ENCODE measurements around the gene TMBIM4. TPM values are rescaled to one million over a fixed set of nuclear protein-coding genes. Genes with fewer than 3 reads are reported as not detected.
A peak's percentile ranks its signal among the peaks of the same experiment; 100 is the strongest.

TMBIM4 gene
- total RNA-seq, 2 experiments from 2014 or later: 80.5 to 82.8 TPM

DNA sequence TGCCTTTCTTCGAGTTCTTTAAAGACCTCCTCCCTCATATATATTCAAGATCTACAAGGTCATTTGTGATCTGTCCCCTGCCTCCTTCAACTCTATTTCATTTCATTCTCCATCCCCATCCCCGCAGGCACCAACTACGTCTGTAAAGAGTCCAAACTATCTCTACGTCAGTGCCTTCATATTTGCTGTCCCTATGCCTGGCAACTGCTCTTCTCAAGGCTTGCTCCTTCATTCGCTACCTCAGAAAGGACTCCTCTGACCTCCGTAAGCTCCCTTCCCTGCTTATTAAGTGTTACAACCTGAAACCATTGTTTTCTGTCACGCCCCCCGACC is 39.9 kb downstream of the TMBIM4 start:
- ChIA-PET CTCF (interaction anchor here (1.0 to 2.3 kb wide), 5 partner anchors 39 to 279 kb away, joined by 3 to 18 read pairs (median 4); partner anchors contain the start of gene TMBIM4), POLR2A (interaction anchor here (0.8 to 4.6 kb wide), 12 partner anchors 9 to 961 kb away, joined by 3 to 86 read pairs (median 10); partner anchors contain the start of genes HELB, LEMD3 and TMBIM4)
- no peak for DNase-seq
- Mint-ChIP-seq H3K9me3 (no peaks in the 10 kb centered on the region), H3K4me1 (peaks cover 71% of the 10 kb centered on the region), H3K36me3 (ENCODE audit: low read depth) (peaks cover 58% of the 10 kb centered on the region), H3K4me3 (peak overlapping the region; percentile 97), H3K27ac (peak overlapping the region; percentile 94), H3K27me3 (no peaks in the 10 kb centered on the region)

DNA sequence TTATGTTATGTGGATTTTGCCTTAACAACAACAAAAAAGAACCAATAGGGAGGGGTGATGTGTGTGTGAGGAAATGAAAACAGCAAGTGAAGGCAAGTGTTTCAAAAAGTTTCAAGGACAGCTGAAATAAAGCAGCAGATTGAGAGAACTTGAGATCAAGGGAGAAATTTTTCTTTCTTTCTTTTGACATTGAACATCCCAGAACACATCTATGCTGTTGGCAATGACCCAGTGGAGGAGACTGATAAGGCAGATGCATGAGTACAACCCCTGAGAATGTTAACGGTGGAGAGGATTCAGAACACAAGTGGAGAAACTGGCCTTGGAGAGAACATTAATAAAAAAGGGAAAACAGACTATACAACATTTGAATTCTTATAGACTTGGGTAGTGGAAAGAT is 42.1 kb downstream of the TMBIM4 start:
- Mint-ChIP-seq H3K27me3 (no peaks in the 10 kb centered on the region), H3K36me3 (ENCODE audit: low read depth) (peaks cover 74% of the 10 kb centered on the region), H3K4me1 (peaks cover 66% of the 10 kb centered on the region), H3K27ac (no peak overlapping the region), H3K4me3 (no peak overlapping the region), H3K9me3 (no peaks in the 10 kb centered on the region)
- no peak for DNase-seq
- ChIA-PET POLR2A (no interaction called here), CTCF (no interaction called here)

DNA sequence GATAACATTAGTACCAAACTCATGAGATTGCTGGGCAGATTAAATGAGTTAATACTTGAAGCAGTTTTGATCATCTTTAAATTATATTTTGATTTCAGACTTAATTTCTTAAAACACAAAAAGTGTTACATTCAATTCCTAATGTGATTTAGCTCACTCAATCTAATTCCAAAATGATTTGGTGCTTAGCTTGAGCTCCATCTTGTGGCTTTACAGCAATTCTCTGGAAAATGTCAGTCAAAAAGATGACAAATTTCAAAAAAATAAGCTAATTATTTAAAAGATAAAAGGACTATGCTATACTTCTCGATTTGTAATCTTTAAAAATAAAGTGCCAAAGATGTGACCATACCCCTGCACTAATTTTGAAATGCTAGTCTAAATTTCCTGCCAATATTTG is 49.3 kb downstream of the TMBIM4 start:
- H3K36me3 Mint-ChIP-seq (ENCODE audit: low read depth): peaks cover 47% of the 10 kb centered on the region
- H3K4me1 Mint-ChIP-seq: peaks cover 23% of the 10 kb centered on the region
- ChIA-PET POLR2A (interaction anchor here (1.0 to 6.6 kb wide), 3 partner anchors 11 to 182 kb away, joined by 3 to 38 read pairs (median 8); partner anchors contain the start of genes HELB, LLPH and TMBIM4), CTCF (interaction anchor here (1.5 kb wide), 1 partner anchor 12 kb away, joined by 5 read pairs; no protein-coding TSS in a partner anchor)
- H3K9me3 Mint-ChIP-seq: no peaks in the 10 kb centered on the region
- no peak for DNase-seq
- no peak overlapping the region for H3K27ac Mint-ChIP-seq
- no peaks in the 10 kb centered on the region for H3K27me3 Mint-ChIP-seq
- H3K4me3 Mint-ChIP-seq: no peak overlapping the region

DNA sequence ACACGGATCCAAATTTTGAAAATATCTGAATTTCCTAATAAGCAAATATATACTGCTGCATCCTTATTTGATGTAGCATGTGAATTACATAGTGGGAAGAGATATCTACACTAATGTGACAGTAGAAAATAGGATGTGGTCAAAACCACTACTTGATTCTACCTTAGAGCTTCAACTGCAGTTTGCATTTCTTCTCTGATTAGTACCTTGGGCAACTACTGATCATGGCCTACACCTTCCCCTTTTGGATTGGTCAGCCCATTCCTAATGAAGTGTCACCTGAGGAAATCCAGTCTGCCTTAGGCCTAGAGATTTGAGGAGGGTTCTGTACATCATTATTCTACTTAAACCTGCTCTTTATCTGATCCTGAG is 49.9 kb downstream of the TMBIM4 start:
- peaks cover 41% of the 10 kb centered on the region for H3K36me3 Mint-ChIP-seq (ENCODE audit: low read depth)

DNA sequence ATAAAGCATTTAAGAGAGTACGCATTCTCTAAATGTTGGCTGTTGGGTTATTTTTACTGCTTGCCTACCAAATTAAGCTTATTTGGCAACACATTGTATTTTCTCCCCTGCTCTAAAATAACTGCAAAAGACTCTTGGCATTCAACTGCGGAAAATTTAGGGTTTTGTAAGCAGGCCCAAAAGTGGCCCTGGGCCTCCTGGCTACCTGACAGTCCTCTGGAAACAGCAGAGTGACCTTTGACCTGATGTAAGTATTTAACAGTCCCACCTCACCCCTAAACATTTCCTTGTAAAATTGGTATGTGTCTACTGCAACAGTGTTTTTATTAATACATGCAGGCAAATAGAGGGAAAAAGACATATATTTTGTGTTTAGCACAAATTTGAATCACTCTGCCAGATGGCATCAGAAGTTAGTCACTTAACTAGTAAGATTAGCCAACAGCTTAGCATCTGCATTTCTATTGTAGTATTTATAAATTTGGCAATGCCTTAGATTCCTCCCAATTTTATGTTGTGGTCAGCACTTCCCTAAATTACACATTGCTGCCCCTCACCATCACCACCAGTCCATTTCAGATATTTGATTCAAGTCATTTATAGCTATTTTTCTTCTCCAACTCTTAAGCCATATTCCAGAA is 50.4 kb downstream of the TMBIM4 start:
- DNase-seq: no peak
- CTCF ChIA-PET: interaction anchor here (1.5 kb wide), 1 partner anchor 11 kb away, joined by 5 read pairs; no protein-coding TSS in a partner anchor
- no peak overlapping the region for H3K4me3 Mint-ChIP-seq
- H3K36me3 Mint-ChIP-seq (ENCODE audit: low read depth): peaks cover 37% of the 10 kb centered on the region
- H3K9me3 Mint-ChIP-seq: no peaks in the 10 kb centered on the region
- peaks cover 18% of the 10 kb centered on the region for H3K4me1 Mint-ChIP-seq
- POLR2A ChIA-PET: interaction anchor here (1.0 to 6.6 kb wide), 3 partner anchors 12 to 183 kb away, joined by 3 to 38 read pairs (median 8); partner anchors contain the start of genes HELB, LLPH and TMBIM4
- H3K27ac Mint-ChIP-seq: no peak overlapping the region
- H3K27me3 Mint-ChIP-seq: no peaks in the 10 kb centered on the region

More for the DNA sequence above, 49.9 kb downstream of the TMBIM4 start:
- DNase-seq: no peak
- Mint-ChIP-seq H3K27ac (no peak overlapping the region), H3K27me3 (no peaks in the 10 kb centered on the region), H3K9me3 (no peaks in the 10 kb centered on the region), H3K4me1 (peaks cover 18% of the 10 kb centered on the region), H3K4me3 (no peak overlapping the region)
- ChIA-PET CTCF (interaction anchor here (1.5 kb wide), 1 partner anchor 12 kb away, joined by 5 read pairs; no protein-coding TSS in a partner anchor), POLR2A (interaction anchor here (1.0 to 6.6 kb wide), 3 partner anchors 11 to 182 kb away, joined by 3 to 38 read pairs (median 8); partner anchors contain the start of genes HELB, LLPH and TMBIM4)

DNA sequence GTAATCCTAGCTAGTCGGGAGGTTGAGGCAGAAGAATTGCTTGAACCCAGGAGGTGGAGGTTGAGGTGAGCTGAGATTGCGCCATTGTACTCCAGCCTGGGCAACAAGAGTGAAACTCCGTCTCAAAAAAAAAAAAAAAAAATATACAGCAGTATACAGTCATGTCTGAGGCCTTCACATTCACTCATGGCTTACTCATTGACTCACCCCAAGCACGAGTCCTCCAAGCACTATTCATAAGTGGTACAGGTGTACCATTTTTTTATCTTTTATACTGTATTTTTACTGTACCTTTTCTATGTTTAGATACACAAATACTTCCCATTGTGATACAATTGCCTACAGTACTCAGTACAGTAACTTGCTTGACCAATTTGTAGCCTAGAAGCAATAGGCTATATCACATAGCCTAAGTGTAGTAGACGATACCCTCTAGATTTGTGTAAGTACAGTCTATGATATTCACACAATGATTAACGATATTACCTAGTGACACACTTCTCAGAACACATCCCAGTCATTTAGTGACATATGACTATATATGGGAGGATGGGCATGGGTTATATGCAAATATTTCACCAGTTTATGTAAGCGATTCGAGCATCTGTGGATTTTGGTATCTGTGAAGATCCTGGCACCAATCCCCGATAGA is 51.4 kb downstream of the TMBIM4 start:
- CTCF ChIA-PET: no interaction called here
- H3K4me1 Mint-ChIP-seq: peaks cover 17% of the 10 kb centered on the region

DNA sequence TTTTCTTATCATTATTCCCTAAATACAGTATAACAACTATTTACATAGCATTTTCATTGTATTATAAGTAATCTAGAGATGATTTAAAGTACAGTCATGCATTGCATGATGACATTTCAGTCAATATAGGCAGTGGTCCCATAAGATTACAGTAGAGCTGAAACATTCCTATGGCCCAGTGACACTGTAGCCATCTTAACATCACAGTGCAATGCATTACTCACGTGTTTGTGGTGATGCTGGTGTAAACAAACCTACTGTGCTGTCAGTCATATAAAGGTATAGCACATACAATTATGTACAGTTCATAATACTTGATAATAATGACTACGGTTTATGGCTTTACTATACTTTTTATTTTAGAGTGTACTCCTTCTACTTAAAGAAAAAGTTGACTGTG is 52.6 kb downstream of the TMBIM4 start:
- POLR2A ChIA-PET: interaction anchor here (6.6 kb wide), 1 partner anchor 14 kb away, joined by 38 read pairs; the partner anchor contains the start of gene LLPH
- H3K9me3 Mint-ChIP-seq: no peaks in the 10 kb centered on the region
- no peak for DNase-seq
- CTCF ChIA-PET: interaction anchor here (0.5 to 1.4 kb wide), 2 partner anchors 9 to 17 kb away, joined by 3 to 4 read pairs; no protein-coding TSS in a partner anchor
- no peak overlapping the region for H3K4me3 Mint-ChIP-seq
- no peaks in the 10 kb centered on the region for H3K27me3 Mint-ChIP-seq
- H3K27ac Mint-ChIP-seq: no peak overlapping the region
- peaks cover 18% of the 10 kb centered on the region for H3K36me3 Mint-ChIP-seq (ENCODE audit: low read depth)
- H3K4me1 Mint-ChIP-seq: peaks cover 16% of the 10 kb centered on the region

More for the DNA sequence above, 51.4 kb downstream of the TMBIM4 start:
- no peaks in the 10 kb centered on the region for H3K27me3 Mint-ChIP-seq
- POLR2A ChIA-PET: interaction anchor here (0.6 to 6.6 kb wide), 2 partner anchors 13 to 1156 kb away, joined by 3 to 38 read pairs; partner anchors contain the start of gene LLPH
- no peak for DNase-seq
- no peaks in the 10 kb centered on the region for H3K9me3 Mint-ChIP-seq
- peaks cover 27% of the 10 kb centered on the region for H3K36me3 Mint-ChIP-seq (ENCODE audit: low read depth)
- no peak overlapping the region for H3K27ac Mint-ChIP-seq
- H3K4me3 Mint-ChIP-seq: no peak overlapping the region

DNA sequence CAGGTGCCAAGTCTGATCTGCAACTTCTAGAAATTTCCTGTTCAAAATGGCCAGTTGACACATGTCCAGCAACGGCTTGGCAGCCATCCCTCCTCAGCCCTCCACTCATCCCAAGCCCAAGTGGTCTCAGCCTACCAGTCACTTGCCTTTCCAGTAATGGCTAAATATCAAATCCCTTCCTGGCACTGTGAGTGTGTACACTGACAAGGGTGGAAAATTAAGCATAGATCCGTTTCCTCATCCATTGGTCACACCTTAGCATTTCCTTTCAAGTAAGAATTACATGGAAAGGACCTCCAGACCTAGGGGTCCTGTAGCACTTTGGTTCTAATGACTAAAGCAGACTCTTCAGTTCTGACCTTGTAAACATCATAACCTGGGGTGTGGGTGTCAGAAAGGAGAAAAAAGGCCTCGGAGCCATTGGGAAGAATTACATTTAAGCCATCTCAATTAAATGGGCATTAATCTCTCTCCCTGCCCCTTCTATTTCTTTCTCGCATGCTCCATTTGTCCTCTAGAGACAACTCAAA is 54.7 kb downstream of the TMBIM4 start:
- H3K4me1 Mint-ChIP-seq: peaks cover 9% of the 10 kb centered on the region
- H3K27me3 Mint-ChIP-seq: no peaks in the 10 kb centered on the region
- no peaks in the 10 kb centered on the region for H3K9me3 Mint-ChIP-seq
- peaks cover 8% of the 10 kb centered on the region for H3K36me3 Mint-ChIP-seq (ENCODE audit: low read depth)
- no peak overlapping the region for H3K27ac Mint-ChIP-seq
- H3K4me3 Mint-ChIP-seq: no peak overlapping the region
- POLR2A ChIA-PET: no interaction called here
- CTCF ChIA-PET: no interaction called here
- DNase-seq: no peak

DNA sequence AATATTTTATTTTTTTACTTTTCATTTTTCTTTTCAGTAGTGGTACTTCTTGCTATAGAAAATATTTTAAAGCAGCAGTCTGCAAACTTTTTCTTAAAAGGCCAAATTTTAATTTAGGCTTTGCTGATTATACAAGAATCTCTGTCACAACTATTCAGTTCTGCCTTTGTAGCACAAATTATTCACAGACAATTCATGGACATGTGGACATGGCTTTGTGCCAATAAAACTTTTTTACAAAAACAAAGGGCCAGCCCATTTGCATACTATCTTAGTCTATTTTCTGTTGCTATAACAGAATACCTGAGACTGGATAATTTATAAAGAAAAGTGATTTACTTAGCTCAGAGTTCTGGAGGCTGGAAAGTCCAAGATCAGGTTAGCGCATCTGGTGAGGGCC is 56.3 kb downstream of the TMBIM4 start:
- POLR2A ChIA-PET: no interaction called here
- Mint-ChIP-seq H3K9me3 (no peaks in the 10 kb centered on the region), H3K27me3 (no peaks in the 10 kb centered on the region), H3K4me3 (no peak overlapping the region), H3K4me1 (no peaks in the 10 kb centered on the region), H3K27ac (no peak overlapping the region), H3K36me3 (ENCODE audit: low read depth) (no peaks in the 10 kb centered on the region)
- CTCF ChIA-PET: no interaction called here
- no peak for DNase-seq

DNA sequence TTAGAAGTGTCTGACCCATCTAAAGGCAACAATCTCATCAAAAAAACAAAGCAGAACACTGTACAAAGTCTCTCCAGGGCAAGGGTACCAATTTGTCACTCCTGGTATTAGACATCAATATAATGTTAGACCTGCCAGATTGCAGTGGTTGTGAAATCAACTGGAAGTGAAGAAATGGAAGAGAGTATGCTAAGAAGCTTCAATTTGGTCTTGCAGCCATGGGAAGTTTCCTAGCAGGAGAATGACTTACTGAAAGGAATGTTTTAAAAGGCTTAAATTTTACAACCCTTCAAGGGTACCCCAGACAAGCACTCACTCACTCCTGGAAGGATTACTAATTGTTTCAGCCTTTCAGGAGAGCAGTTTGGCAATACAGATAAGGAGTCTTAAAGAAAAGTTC is 58.2 kb downstream of the TMBIM4 start:
- DNase-seq: no peak
- Mint-ChIP-seq H3K9me3 (no peaks in the 10 kb centered on the region), H3K27me3 (no peaks in the 10 kb centered on the region), H3K4me1 (peaks cover 2% of the 10 kb centered on the region), H3K27ac (no peak overlapping the region), H3K36me3 (ENCODE audit: low read depth) (no peaks in the 10 kb centered on the region), H3K4me3 (no peak overlapping the region)
- ChIA-PET CTCF (no interaction called here), POLR2A (no interaction called here)

DNA sequence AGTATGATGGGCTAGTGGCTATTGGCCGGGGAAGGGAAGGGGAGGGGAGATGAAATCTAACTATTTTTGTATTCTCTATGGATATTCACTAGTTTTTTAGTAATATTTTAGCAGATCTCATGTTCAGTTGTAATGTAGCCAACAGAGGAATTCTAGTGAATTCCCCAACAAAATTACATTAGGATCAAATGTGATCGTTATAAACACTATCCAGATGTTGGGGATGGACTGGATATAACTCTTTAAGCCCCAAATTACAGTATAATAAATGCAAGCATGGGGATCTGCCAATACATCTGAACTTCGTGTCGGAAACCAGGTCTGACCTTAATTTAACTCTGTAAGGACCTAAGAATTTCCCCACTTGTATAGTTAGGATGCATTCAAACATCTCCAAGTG is 60.7 kb downstream of the TMBIM4 start:
- no peak overlapping the region for H3K4me3 Mint-ChIP-seq
- ChIA-PET CTCF (interaction anchor here (1.5 kb wide), 1 partner anchor 11 kb away, joined by 5 read pairs; no protein-coding TSS in a partner anchor), POLR2A (no interaction called here)
- no peak for DNase-seq
- H3K27ac Mint-ChIP-seq: no peak overlapping the region
- H3K36me3 Mint-ChIP-seq (ENCODE audit: low read depth): no peaks in the 10 kb centered on the region
- no peaks in the 10 kb centered on the region for H3K9me3 Mint-ChIP-seq
- H3K27me3 Mint-ChIP-seq: peaks cover 7% of the 10 kb centered on the region
- peaks cover 2% of the 10 kb centered on the region for H3K4me1 Mint-ChIP-seq

DNA sequence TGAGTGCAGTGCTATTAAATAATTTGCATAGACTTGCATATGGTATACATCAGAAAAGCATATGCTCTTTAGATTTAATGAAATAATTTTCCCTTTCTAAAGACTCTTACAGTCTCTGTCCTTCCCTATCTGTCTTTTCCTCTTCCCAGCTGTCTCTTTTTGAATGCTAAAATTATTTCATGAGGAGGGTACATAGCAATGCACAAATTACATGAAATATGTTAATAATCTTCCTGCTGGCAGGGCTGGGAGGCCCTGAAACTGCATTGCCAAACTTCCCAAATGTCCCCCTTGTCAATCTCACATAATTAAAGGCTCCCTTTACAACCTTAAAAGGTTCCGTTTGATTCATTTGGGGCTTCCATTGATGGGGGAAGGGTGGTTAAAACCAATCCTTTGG is 61.4 kb downstream of the TMBIM4 start:
- no peak for DNase-seq
- Mint-ChIP-seq H3K4me3 (no peak overlapping the region), H3K27me3 (peaks cover 8% of the 10 kb centered on the region), H3K4me1 (peaks cover 2% of the 10 kb centered on the region), H3K27ac (no peak overlapping the region), H3K9me3 (no peaks in the 10 kb centered on the region), H3K36me3 (ENCODE audit: low read depth) (no peaks in the 10 kb centered on the region)
- CTCF ChIA-PET: interaction anchor here (1.4 to 1.6 kb wide), 3 partner anchors 8 to 68 kb away, joined by 4 to 7 read pairs (median 5); no protein-coding TSS in a partner anchor
- POLR2A ChIA-PET: interaction anchor here (1.6 kb wide), 1 partner anchor 60 kb away, joined by 3 read pairs; no protein-coding TSS in a partner anchor

DNA sequence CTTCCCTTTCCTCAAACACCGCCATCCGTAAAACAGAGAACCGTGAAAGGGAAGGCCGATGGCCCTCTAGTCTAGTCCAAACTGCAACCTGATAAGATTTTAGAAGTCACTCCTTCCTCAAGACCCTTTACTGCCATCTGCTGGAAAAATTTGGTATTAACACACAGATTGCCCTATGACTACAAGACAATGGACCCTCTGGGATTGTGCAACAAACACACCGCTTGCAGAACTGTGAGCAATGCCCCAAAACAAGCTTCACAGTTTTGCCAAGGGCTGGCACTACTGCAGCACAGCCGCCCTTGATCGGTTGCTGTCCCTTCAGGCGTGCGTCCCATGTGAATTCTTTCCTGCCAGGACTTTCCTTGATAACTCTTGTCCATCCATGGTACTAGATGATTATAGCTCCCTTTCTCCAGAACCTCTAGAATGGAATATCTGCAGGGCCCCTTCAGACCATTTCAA is 62.3 kb downstream of the TMBIM4 start:
- no peaks in the 10 kb centered on the region for H3K9me3 Mint-ChIP-seq
- POLR2A ChIA-PET: interaction anchor here (1.6 kb wide), 1 partner anchor 61 kb away, joined by 3 read pairs; no protein-coding TSS in a partner anchor
- no peak overlapping the region for H3K27ac Mint-ChIP-seq
- peaks cover 2% of the 10 kb centered on the region for H3K4me1 Mint-ChIP-seq
- no peak overlapping the region for H3K4me3 Mint-ChIP-seq
- DNase-seq: peak; percentile 40
- CTCF ChIA-PET: interaction anchor here (0.5 to 1.6 kb wide), 7 partner anchors 9 to 1262 kb away, joined by 3 to 7 read pairs (median 4); no protein-coding TSS in a partner anchor
- no peaks in the 10 kb centered on the region for H3K36me3 Mint-ChIP-seq (ENCODE audit: low read depth)
- peaks cover 14% of the 10 kb centered on the region for H3K27me3 Mint-ChIP-seq
